ENCODE results near the gene TMEM82. TPM values are rescaled to one million over a fixed set of nuclear protein-coding genes. Genes with fewer than 3 reads are reported as not detected.
"Not testable (repeated sequence)": the region's sequence is repeated elsewhere in the genome, so short reads cannot be mapped to it uniquely, and the experiment has no call there.

The TMEM82 gene
- total and polyA plus RNA-seq, 4 donors, result not detected

- H3K4me3 ChIP-seq, result no peak overlapping the region
- DNase-seq (no peak), ATAC-seq (ENCODE audit: insufficient read depth, low FRiP score) (no peak)
- H3K4me1 ChIP-seq (ENCODE audit: control insufficient read depth in 5 of 5, insufficient read depth in 5 of 5, low read length in 5 of 5), result peaks cover 10 to 16% (median 14%) of the 10 kb centered on the region in 5 donors
- no peaks in the 10 kb centered on the region for H3K27me3 ChIP-seq (ENCODE audit: control insufficient read depth in 3 of 3, insufficient read depth in 3 of 3, low read length in 2 of 3)
- no peak overlapping the region for H3K27ac ChIP-seq (ENCODE audit: low read depth in 1 of 2, low read length in 1 of 2)
- 99 to 100% methylated on average over 2 of the region's 2 CpGs for WGBS, 2 donors
- TF ChIP-seq, protein P1, sequence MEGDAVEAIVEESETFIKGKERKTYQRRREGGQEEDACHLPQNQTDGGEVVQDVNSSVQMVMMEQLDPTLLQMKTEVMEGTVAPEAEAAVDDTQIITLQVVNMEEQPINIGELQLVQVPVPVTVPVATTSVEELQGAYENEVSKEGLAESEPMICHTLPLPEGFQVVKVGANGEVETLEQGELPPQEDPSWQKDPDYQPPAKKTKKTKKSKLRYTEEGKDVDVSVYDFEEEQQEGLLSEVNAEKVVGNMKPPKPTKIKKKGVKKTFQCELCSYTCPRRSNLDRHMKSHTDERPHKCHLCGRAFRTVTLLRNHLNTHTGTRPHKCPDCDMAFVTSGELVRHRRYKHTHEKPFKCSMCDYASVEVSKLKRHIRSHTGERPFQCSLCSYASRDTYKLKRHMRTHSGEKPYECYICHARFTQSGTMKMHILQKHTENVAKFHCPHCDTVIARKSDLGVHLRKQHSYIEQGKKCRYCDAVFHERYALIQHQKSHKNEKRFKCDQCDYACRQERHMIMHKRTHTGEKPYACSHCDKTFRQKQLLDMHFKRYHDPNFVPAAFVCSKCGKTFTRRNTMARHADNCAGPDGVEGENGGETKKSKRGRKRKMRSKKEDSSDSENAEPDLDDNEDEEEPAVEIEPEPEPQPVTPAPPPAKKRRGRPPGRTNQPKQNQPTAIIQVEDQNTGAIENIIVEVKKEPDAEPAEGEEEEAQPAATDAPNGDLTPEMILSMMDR (IDR thresholded peaks at IDR 0.05; ENCODE audit: control extremely low read depth, extremely low read depth), result no peak
- H3K36me3 ChIP-seq (ENCODE audit: control insufficient read depth in 4 of 4, insufficient read depth in 4 of 4, low read length in 4 of 4), result peaks cover 0 to 5% (median 3%) of the 10 kb centered on the region in 4 donors
- H3K9me3 ChIP-seq (ENCODE audit: control insufficient read depth in 4 of 4, insufficient read depth in 3 of 4, low read length in 3 of 4), result peaks cover 0 to 2% (median 0%) of the 10 kb centered on the region in 4 donors
- H3K9ac ChIP-seq (ENCODE audit: insufficient read depth in 1 of 2, low read length in 2 of 2), result no peak overlapping the region
Measured at GRCh38 chr1:15698201-15698600, 44.1 kb upstream of the TMEM82 start.

- ATAC-seq (ENCODE audit: insufficient read depth, low FRiP score); H3K9ac ChIP-seq (ENCODE audit: insufficient read depth in 1 of 2, low read length in 2 of 2); H3K9me3 ChIP-seq (ENCODE audit: control insufficient read depth in 4 of 4, insufficient read depth in 3 of 4, low read length in 3 of 4); H3K27me3 ChIP-seq (ENCODE audit: control insufficient read depth in 3 of 3, insufficient read depth in 3 of 3, low read length in 2 of 3); H3K27ac ChIP-seq (ENCODE audit: low read depth in 1 of 2, low read length in 1 of 2); H3K4me3 ChIP-seq; H3K36me3 ChIP-seq (ENCODE audit: control insufficient read depth in 4 of 4, insufficient read depth in 4 of 4, low read length in 4 of 4); DNase-seq: not testable (repeated sequence)
- 90 to 95% methylated on average over 4 of the region's 4 CpGs for WGBS, 2 donors
- H3K4me1 ChIP-seq (ENCODE audit: control insufficient read depth in 5 of 5, insufficient read depth in 5 of 5, low read length in 5 of 5), result peaks cover 18 to 24% (median 20%) of the 10 kb centered on the region in 5 donors
Measured at GRCh38 chr1:15699321-15699720, 43.0 kb upstream of the TMEM82 start.

DNA sequence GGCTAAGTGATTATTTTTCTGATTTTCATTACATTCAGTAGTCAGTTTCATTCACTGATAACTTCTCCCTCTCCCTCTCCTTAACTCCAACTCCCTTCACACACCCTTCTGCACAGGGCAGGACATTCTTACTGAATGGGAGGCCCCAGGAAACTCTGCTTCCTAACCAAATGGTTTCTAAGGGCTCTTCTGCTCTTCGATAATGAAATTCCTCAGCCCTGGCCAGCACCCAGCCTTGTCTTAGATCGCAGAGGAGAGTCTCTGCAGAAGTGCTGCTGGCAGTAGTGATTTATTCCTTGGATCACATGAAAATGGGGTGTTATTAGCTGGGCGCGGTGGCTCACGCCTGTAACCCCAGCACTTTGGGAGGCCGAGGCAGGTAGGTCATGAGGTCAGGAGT, 41.8 kb upstream of the TMEM82 start:
- no peak overlapping the region for H3K9ac ChIP-seq (ENCODE audit: insufficient read depth in 1 of 2, low read length in 2 of 2)
- WGBS, 2 donors, result 61 to 82% methylated on average over 6 of the region's 6 CpGs
- ATAC-seq (ENCODE audit: insufficient read depth, low FRiP score) (no peak), DNase-seq (peak; percentile 64 to 76 (median 69))
- peak overlapping the region in 1 of 2 donors; percentile 26 for H3K27ac ChIP-seq (ENCODE audit: low read depth in 1 of 2, low read length in 1 of 2)
- no peaks in the 10 kb centered on the region for H3K27me3 ChIP-seq (ENCODE audit: control insufficient read depth in 3 of 3, insufficient read depth in 3 of 3, low read length in 2 of 3)
- H3K4me1 ChIP-seq (ENCODE audit: control insufficient read depth in 5 of 5, insufficient read depth in 5 of 5, low read length in 5 of 5), result peaks cover 20 to 24% (median 22%) of the 10 kb centered on the region in 5 donors
- TF ChIP-seq, protein P1 (IDR thresholded peaks at IDR 0.05; ENCODE audit: control extremely low read depth, extremely low read depth), result no peak
- H3K36me3 ChIP-seq (ENCODE audit: control insufficient read depth in 4 of 4, insufficient read depth in 4 of 4, low read length in 4 of 4), result peaks cover 0 to 5% (median 4%) of the 10 kb centered on the region in 4 donors
- H3K9me3 ChIP-seq (ENCODE audit: control insufficient read depth in 4 of 4, insufficient read depth in 3 of 4, low read length in 3 of 4), result peaks cover 0 to 2% (median 0%) of the 10 kb centered on the region in 4 donors
- no peak overlapping the region for H3K4me3 ChIP-seq

DNA sequence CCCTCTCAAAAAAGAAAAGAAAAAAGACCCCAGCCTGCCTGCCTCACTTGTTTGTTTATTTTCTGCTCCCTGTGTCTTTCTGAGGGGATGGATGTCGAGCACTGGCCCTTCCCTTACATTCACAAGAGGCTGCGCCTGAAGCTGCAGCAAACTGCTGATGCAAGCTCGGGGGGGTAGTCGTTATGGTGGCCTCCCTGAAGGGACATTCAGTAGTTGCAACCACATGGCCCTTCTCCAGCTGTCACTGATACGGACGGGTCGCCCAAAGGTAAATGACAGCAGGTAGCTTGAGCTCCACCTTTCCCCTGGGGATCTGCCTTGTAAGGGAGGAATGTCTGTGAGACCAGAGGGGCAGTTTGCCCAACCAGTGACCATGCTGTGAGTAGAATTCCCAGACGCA, 40.5 kb upstream of the TMEM82 start:
- ATAC-seq (ENCODE audit: insufficient read depth, low FRiP score) (no peak), DNase-seq (no peak)
- peaks cover 0 to 2% (median 0%) of the 10 kb centered on the region in 4 donors for H3K9me3 ChIP-seq (ENCODE audit: control insufficient read depth in 4 of 4, insufficient read depth in 3 of 4, low read length in 3 of 4)
- H3K4me1 ChIP-seq (ENCODE audit: control insufficient read depth in 5 of 5, insufficient read depth in 5 of 5, low read length in 5 of 5), result peaks cover 19 to 24% (median 20%) of the 10 kb centered on the region in 5 donors
- H3K4me3 ChIP-seq, result no peak overlapping the region
- H3K27ac ChIP-seq (ENCODE audit: low read depth in 1 of 2, low read length in 1 of 2), result peak overlapping the region in 1 of 2 donors; percentile 34
- no peaks in the 10 kb centered on the region for H3K27me3 ChIP-seq (ENCODE audit: control insufficient read depth in 3 of 3, insufficient read depth in 3 of 3, low read length in 2 of 3)
- H3K36me3 ChIP-seq (ENCODE audit: control insufficient read depth in 4 of 4, insufficient read depth in 4 of 4, low read length in 4 of 4), result peaks cover under 1 to 5% (median 3%) of the 10 kb centered on the region in 4 donors
- TF ChIP-seq, protein P1 (IDR thresholded peaks at IDR 0.05; ENCODE audit: control extremely low read depth, extremely low read depth), result no peak
- no peak overlapping the region for H3K9ac ChIP-seq (ENCODE audit: insufficient read depth in 1 of 2, low read length in 2 of 2)
- 93% methylated on average over 8 of the region's 8 CpGs for WGBS, 2 donors
